SKM-1 (cell line): ENCODE results near the gene GTF2H4.
A peak's percentile ranks its signal among the peaks of the same experiment; 100 is the strongest.
"Not testable (repeated sequence)": the region's sequence is repeated elsewhere in the genome, so short reads cannot be mapped to it uniquely, and the experiment has no call there.

Experiments used
- DNase-seq: peaks from one replicate; lab custom pipeline; 2025; ENCODE audit not compliant: unreplicated experiment; lab: John Stamatoyannopoulos, UW

Gene GTF2H4

GRCh38 chr6:30893666-30894065, 14.3 kb upstream of the GTF2H4 start:
- no peak for DNase-seq

- no peak for DNase-seq
Measured at GRCh38 chr6:30894381-30894780, 13.6 kb upstream of the GTF2H4 start.

- no peak for DNase-seq
Measured at GRCh38 chr6:30894935-30895334, 13.1 kb upstream of the GTF2H4 start.

GRCh38 chr6:30895343-30895742, 12.7 kb upstream of the GTF2H4 start:
- DNase-seq = no peak

- DNase-seq = no peak
Measured at GRCh38 chr6:30896541-30896940, 11.5 kb upstream of the GTF2H4 start.

- DNase-seq = no peak
Measured at GRCh38 chr6:30897882-30898281, 10.1 kb upstream of the GTF2H4 start.

- DNase-seq = no peak
Measured at GRCh38 chr6:30898750-30899360, 9.2 kb upstream of the GTF2H4 start.

GRCh38 chr6:30900863-30901417, 7.1 kb upstream of the GTF2H4 start:
- DNase-seq = no peak

GRCh38 chr6:30901436-30901835, 6.6 kb upstream of the GTF2H4 start:
- DNase-seq = no peak

GRCh38 chr6:30902196-30902595, 5.8 kb upstream of the GTF2H4 start:
- DNase-seq = not testable (repeated sequence)

GRCh38 chr6:30902709-30903108, 5.3 kb upstream of the GTF2H4 start:
- DNase-seq = no peak

- no peak for DNase-seq
Measured at GRCh38 chr6:30903236-30903635, 4.8 kb upstream of the GTF2H4 start.

- not testable (repeated sequence) for DNase-seq
Measured at GRCh38 chr6:30907290-30907757, 683 bp upstream of the GTF2H4 start.

GRCh38 chr6:30908700-30909099, 693 bp downstream of the GTF2H4 start:
- no peak for DNase-seq

- DNase-seq = not testable (repeated sequence)
Measured at GRCh38 chr6:30910473-30910872, 2.5 kb downstream of the GTF2H4 start.

- DNase-seq = no peak
Measured at GRCh38 chr6:30912746-30913520, 4.9 kb downstream of the GTF2H4 start.

- no peak for DNase-seq
Measured at GRCh38 chr6:30913721-30914075, 5.7 kb downstream of the GTF2H4 start.

- peak; percentile 66 for DNase-seq
Measured at GRCh38 chr6:30914076-30914853, 6.3 kb downstream of the GTF2H4 start, which contains the start of gene VARS2. TSS of gene VARS2 (plus strand) at chr6:30914238. CDS start at chr6:30914837, 599 bp downstream.

GRCh38 chr6:30914854-30915590, 7.0 kb downstream of the GTF2H4 start:
- no peak for DNase-seq

- DNase-seq = peak; percentile 25
Measured at GRCh38 chr6:30915591-30915946, 7.6 kb downstream of the GTF2H4 start.

GRCh38 chr6:30917041-30917440, 9.0 kb downstream of the GTF2H4 start:
- DNase-seq = no peak
